NCI-H1436 treated with DMSO at 0.1 percent for 48 hours (cell line): ENCODE measurements around the gene ZP2.
"Not testable (repeated sequence)": the region's sequence is repeated elsewhere in the genome, so short reads cannot be mapped to it uniquely, and the experiment has no call there.

Source experiments
- DNase-seq: peaks from one replicate; lab custom pipeline; 2025; lab: John Stamatoyannopoulos, UW

ZP2 gene

DNA sequence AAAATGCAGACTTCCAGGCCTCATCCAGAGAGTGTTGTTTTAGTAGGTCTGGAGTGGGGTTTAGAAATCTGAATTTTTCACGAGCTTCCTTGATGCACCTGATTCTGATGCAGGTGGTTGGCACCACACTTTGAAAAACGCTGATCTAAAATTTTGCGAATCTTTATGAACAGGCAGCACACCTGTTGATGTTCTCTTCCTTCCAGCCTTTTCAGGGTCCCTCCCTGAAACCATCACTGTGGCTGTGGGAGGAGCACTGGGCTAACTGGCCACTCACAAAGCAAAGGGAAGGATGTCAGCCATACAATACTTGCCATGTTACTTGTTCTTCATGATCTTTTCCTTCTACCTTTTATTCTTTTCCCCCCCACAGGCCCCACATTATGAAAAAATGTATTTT lies 38.7 kb downstream of the ZP2 start:
- no peak for DNase-seq

DNA sequence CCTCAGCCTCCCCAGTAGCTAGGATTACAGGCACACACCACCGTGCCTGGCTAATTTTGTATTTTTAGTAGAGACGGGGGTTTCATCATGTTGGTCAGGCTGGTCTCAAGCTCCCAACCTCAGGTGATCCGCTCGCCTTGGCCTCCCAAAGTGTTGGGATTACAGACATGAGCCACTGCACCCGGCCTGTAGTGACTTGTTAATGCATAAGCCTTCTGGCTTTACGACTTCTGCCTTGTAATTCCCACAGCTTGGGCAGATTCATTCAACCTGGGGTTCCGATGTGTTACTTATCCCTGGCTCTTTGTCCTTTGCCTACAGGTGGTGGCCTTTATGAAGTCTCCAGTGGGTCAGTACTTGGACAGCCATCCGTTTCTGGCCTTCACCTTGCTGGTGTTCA lies 41.3 kb downstream of the ZP2 start:
- not testable (repeated sequence) for DNase-seq

DNA sequence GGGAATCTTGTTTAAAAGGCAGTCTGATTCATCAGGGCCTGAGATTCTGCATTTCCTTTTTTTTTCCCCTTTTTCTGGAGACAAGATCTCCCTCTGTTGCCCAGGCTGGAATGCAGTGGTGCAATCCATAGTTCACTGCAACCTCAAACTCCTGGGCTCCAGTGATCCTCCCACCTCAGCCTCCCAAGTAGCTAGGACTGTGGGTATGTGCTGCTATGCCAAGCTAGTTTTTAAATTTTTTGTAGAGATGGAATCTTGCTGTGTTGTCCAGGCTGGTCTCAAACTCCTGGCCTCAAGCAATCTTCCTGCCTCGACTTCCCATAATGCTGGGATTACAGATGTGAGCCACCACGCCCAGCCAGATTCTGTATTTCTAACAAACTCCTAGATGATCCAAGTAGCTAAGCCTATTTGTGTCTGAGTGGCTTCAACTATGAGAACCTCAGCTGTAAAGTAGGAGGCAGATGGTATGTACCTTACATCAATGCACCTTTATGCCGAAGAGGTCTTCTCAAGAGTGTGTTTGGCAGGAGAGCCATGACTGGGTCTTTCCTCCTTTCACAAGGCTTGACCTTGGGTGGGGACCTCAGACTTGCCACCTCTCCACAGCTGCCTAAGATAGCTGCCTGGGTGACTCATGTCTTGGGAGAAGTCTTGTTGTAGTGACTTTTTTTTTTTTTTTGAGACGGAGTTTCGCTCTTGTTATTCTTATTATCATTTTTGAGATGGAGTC lies 42.0 kb downstream of the ZP2 start:
- DNase-seq, result no peak

DNA sequence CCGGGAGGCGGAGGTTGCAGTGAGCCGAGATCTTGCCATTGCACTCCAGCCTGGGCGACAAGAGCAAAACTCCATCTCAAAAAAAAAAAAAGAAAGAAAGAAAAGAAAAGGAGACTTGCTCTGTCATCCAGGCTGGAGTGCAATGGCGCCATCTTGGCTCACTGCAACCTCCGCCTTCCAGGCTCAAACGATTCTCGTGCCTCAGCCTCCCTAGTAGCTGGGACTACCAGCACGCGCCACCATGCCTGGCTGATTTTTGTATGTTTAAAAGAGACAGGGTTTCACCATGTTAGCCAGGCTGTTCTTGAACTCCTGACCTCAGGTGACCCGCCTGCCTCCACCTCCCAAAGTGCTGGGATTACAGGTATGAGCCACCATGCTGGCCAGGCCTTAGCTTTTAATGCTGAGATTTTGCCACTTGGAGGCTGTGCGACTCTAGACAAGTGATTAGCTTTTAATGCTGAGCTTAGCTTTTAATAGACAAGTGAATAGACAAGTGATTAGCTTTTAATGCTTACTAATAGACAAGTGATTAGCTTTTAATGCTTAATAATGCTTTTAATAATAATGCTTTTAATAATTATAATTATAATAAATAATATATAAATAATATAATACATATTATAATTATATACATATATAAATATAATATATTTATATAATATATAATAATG lies 43.3 kb downstream of the ZP2 start:
- no peak for DNase-seq

DNA sequence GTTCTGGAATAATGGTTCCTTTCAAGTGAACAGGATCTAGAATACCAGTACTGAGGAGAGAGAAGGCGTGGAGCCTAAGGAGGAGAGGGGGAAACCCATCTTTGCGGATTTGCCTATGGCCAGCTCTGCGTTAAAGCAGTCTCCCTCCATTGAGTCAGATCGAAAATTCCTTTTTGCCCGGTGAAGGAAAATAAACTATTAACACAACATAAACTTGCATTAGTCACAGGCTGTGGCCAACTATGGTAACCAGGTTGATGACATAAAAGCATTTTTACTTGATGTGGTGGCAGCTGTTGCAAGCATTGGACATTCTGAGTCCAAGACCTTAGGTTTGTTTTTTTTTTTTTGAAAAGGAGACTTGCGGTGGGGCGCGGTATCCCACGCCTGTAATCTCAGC lies 44.0 kb downstream of the ZP2 start:
- DNase-seq, result no peak

DNA sequence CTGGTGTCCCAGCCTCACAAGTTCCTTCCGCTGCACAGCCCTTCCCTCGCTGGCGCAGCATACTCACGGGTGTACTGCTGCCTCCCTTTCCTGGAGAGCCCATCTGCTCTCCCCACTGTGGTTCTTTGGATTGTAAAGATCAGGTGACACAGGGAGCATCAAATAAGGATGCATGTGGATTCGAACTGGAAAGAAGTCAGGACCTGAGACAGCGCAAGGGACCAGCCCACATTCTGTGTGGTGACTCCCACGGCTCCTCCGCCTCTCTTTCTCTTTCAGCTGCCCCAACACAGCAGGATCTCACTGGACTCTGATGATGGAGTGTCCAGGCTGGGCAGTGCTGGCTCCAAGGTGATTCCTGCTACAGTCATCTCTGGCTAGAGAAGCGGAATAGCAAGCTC lies 44.8 kb downstream of the ZP2 start:
- no peak for DNase-seq

DNA sequence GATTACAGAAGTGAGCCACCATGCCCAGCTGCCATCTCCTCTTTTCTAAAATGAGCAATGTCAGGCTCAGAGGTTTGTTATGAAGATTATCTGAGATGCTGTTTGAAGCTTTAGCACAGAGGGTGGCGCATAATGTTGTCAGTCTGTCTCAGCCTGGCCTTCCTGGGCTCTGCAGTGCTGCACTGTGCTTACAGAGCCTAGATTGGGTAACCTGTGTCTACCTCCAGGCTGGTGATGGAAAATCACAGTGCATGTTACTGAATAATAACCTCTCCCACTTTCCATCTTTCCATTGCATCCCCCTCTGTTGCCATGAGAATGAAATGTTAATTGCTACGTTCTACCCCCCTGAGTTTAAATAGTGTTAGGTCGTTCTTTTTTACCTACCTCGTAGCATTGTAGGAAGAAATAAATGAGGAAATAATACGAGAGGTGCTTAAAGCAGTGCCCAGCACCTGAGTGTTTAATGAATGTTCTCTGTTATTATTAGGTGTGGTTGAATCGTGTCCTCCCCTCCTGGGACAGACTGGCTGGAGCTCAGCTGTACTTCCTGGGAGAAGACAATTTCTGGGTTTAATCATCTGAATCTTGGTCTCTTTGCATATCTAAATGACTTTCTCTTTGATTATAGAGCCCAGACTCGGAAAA lies 46.7 kb downstream of the ZP2 start:
- no peak for DNase-seq

DNA sequence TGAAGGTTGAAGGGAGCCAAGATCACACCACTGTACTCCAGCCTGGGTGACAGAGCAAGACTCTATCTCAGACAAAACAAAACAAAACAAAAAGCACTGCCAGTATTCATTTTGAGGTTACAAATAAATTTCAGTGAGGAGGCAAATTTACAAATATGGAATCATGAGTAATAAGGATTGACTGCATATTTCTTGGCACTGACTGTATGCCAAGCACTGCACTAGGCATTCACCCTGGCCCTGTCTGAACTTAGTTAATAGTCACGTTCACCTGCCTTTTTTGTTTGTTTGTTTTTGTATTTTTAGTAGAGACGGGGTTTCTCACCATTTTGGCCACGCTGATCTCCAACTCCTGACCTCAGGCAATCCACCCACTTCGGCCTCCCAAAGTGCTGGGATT lies 47.8 kb downstream of the ZP2 start:
- DNase-seq, result no peak

DNA sequence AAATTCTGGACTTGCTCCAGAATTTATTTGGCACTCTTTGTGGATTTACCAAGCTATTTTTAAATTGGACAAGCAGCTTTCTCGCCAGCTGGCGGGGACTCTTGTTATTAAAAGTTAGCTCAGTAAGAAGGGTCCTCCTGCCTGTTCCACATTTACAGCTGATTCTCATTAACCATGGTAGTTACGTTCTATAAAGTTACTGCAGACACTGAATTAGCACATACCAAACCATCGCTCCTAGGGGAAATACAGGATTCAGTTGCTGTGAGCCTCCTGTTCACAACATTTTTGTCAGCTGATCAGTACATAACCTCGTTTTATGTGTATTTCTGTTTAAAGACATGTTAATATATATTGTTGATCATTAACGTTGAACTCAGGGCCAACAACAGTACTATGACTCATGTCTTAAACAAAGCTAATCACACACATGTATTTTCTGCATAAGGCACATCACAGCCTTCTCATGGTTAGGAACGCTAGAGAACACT lies 48.7 kb downstream of the ZP2 start:
- no peak for DNase-seq

DNA sequence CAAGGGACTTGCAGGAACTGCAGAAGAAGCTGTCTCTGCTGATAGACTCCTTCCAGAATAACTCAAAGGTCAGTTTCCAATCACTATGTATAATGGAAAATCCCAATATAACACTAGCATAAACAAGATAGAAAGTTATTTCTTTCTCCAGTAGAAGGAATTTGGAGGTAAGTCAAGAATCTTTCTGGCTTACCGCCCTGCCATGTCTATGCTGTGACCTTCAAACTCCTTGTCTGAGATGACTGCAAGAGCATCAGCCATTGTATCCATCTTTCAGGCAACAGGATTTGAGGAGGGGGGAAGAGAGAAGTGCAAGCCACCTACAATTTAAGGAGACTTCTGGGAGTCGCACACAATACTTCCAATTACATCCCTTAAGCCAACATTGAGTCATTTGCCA lies 50.2 kb downstream of the ZP2 start:
- DNase-seq, result no peak

DNA sequence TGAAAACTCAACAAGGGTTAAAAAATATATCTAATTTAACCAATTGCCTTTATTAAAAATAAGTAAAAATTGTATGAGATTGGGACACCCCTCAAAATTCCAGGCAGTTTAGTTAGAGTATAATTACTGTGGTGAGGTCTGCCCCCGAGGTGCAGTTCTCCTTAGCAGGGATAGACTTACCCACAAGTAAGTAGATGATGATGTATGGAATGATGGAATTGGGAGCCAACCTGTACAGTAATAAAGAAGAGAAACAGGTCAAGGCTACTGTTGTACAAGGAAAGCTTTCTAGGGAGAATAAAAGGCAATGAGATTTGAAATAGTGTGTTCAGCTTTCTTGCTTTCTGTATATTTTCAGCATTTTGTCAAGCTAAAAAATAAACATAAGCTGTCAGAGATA lies 51.1 kb downstream of the ZP2 start:
- no peak for DNase-seq

DNA sequence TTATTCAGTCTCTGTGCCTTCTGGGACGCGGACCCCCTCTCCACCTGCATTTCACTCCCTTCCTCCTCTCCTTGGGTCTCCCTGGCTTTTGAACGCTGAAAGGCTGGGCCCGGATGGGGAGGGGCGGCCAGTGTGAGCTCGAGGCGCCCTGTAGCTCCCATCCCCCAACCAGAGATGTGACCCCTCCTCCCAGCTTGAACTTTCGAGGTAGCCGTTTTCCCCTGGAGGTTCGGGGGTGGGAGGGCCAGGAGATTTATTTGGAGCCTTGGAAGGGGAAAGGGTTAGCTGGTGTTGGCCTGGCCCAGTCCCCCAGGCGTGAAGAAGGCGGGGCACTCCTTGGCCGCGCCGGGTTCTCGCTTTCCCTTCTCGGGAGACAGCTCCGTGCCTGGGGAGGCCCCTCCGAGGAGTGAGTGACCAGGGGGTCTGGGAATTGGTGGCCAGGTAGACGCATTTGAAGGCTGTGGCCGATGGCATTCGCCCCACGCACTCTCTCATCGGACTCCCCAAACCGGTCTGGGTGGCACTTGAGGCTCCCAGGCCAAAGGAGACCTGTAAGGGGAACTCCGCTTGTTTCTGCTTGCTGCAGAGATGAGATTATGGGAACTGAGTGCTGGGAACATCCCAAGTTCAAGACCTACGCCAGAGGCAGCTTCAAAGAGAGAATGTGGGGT lies 52.0 kb downstream of the ZP2 start:
- no peak for DNase-seq

DNA sequence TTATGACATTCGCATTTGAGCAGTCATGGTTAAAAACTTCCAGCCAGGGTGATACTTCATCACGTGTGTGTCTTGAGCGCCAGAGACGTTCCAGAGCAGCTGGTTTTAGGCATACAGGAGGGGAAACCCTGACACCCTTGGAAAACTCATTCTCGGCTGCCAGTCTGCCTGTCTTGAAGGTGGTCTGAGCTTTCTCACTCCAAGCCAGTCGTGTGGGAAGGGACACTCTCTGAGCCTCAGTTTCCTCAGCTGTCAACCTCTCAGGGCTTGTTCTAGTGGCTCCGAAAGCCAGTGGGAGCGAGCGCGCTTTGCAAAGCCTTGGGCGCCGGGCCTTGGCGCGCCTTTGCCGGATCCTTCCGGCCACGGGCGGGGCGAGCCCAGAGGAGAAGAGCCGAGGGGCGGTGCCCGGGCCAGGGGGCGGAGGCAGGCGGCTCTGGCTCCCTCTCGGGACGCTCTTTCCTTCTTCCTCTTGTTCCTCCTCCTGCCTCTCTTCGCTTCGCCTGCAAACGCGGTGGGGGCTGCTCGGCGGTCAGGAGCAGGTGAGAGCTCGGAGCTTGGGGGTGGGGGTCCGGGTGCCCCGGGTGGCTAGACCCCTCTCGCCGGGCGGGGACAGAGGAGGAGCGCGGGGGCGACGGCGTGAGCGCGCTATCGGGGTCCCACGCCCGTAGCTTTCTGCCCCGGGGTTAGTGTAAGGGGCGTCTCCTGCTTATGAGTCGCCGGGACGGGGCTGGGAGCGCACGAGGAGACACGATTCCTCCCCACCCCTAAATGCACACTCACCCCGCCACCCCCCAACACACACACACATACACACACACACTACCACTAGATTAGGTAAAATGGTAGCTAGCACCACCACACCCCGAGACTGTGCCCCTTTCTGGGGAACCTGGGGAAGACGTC lies 52.9 kb downstream of the ZP2 start, which contains the start of gene LDAF1:
Gene LDAF1, plus strand, starts transcription at position 467 of the 903 bp plus-strand sequence. CDS start 2,509 bp downstream, outside the sequence.
- no peak for DNase-seq

DNA sequence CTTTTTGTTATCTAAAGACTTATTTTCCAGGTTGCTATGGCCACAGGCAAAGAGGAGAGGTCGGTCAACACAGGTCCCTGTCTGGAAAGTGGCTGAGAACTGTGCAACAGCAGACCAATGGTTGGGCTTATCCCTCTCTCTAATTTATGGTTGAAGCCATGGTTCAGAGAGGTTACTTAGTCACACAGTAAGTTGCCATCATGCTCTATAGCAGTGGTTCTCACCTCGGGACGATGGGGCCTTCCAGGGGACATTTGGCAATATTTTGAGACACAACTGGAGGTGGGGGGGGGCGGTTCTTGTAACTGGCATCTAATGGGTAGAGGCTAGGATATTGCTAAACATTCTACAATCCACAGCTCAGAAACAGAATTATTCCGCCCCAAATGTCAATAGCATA lies 53.7 kb downstream of the ZP2 start:
- no peak for DNase-seq

DNA sequence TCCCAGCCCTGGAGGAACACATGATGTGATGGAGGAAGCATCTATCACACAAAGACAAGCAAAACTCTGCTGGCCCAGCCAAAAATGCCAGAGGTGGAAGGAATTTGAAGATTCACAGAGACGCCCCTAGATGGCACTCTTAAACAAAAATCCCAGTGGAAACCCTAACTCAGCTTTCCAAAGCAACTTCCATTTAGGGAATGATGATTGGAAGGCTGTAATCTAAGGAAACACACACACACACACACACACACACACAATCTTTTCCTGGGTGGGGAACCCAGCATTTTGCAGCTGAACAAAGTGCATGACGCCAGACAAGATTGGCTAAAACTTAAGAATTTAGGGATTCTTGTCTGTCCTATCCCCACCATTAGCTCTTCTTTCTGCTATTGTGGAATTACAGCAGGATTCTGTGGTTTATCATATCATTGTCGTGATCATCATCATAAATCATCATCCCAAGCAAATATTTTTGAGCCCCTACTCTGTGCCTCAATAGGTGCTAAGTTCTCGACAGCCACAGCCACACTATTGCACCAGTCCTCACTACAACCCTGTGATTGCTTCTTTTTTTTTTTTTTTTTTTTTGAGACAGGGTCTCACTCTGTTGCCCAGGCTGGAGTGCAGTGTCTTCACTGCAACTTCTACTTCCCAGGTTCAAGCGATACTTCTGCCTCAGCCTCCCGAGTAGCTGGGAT lies 54.5 kb downstream of the ZP2 start:
- no peak for DNase-seq

DNA sequence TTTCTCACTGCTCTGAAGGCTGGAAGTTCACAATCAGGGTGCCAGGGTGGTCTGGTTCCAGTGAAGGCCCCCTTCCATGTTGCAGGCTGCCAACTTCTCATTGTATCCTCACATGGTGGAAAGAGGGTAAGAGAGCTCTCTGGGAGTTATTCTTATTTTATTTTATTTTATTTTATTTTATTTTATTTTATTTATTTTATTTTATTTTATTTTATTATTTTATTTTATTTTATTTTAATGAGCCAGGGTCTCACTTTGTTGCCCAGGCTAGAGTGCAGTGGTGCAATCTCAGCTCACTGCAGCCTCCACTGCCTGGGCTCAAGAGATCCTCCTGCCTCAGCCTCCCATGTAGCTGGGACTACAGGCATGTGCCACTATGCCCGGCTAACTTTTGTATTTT lies 55.4 kb downstream of the ZP2 start:
- DNase-seq, result not testable (repeated sequence)

DNA sequence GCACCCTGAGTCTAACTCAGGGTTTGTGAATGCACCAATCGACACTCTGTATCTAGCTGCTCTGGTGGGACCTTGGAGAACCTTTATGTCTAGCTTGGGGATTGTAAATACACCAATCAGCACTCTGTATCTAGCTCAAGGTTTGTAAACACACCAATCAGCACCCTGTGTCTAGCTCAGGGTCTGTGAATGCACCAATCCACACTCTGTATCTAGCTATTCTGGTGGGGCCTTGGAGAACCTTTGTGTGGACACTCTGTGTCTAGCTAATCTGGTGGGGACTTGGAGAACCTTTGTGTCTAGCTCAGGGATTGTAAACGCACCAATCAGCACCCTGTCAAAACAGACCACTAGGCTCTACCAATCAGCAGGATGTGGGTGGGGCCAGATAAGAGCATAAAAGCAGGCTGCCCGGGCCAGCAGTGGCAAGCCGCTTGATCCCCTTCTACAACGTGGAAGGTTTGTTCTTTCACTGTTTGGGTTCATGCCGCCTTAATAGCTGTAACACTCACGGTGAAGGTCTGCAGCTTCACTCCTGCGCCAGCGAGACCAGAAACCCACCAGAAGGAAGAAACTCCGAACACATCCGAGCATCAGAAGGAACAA lies 58.1 kb downstream of the ZP2 start:
- not testable (repeated sequence) for DNase-seq

DNA sequence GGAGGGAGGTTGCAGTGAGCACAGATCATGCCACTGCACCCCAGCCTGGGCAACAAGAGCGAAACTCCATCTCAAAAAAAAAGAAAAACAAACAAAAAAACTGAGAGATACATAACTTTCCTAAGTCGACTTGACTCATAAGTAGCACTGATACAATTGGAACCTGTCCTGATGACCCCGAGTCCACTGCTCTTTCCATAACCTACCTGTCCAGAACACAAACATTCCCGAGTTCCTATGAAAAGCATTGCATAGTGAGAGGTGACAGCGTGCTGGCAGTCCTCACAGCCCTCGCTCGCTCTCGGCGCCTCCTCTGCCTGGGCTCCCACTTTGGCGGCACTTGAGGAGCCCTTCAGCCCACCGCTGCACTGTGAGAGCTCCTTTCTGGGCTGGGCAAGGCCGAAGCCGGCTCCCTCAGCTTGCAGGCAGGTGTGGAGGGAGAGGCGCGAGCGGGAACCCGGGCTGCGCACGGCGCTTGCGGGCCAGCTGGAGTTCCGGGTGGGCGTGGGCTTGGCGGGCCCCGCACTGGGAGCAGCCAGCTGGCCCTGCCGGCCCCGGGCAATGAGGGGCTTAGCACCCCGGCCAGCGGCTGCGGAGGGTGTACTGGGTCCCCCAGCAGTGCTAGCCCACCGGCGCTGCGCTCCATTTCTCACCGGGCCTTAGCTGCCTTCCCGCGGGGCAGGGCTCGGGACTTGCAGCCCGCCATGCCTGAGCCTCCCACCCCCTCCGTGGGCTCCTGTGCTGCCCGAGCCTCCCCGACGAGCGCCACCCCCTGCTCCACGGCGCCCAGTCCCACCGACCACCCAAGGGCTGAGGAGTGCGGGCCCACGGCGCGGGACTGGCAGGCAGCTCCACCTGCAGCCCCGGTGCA lies 59.0 kb downstream of the ZP2 start:
- DNase-seq, result not testable (repeated sequence)

DNA sequence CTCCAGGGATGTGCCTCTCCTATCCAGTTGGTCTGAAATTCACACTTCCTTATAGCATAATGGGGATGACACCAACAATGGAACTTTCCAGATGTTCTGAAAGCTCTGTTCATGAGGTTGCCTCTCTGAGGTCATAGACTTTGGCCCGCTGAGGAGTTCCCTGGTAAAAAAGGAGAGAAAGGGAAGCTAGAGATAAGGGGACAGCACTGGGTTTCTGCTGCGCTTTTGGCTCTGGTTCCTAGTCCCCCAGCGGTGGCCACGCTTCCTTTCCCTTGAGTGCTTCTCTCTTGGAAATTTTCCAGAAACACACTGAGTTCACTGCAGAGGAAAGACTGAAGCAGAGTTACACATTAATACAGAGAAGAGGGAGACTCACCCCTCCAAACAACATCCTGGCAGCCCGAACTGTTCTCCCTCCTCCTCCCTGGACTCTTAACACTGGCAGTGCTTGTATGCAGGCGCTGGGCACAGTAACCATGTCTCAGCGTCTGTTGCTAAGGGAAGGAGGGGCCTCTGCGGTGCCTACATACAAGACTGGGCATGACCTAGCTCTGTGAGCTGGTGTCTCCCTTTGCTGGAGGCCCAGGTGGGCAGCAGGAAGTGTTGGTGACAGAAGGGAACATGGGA lies 60.9 kb downstream of the ZP2 start, which contains the start of gene DNAH3:
Gene DNAH3, minus strand, starts transcription at position 472 of the 627 bp plus-strand sequence. CDS start 527 bp downstream, outside the sequence.
- DNase-seq, result no peak
